Ramos (cell line): Measurements from ENCODE around the gene DCX.

Experiments used
- in situ Hi-C: fragments of 300-500 bp; cut with MboI; formaldehyde crosslinking; loops from one replicate; pipeline ENCODE4 v1.14.3; 2022; ENCODE audit warnings: low sequenced_read_pairs; ENCODE audit not compliant: unreplicated experiment

The DCX gene

GRCh38 chrX:111322231-111322855 is 89.6 kb downstream of the DCX start:
- in situ Hi-C loops, result no loop called here

- in situ Hi-C loops, result no loop called here
These were observed 92.5 kb downstream of the DCX start for GRCh38 chrX:111319451-111319850.

- in situ Hi-C loops, result no loop called here
These were observed 93.1 kb downstream of the DCX start for GRCh38 chrX:111318901-111319300.

GRCh38 chrX:111309083-111309482 is 102.9 kb downstream of the DCX start:
- in situ Hi-C loops, result no loop called here

- in situ Hi-C loops, result no loop called here
These were observed 104.0 kb downstream of the DCX start for GRCh38 chrX:111308039-111308438.

GRCh38 chrX:111302284-111302683 is 109.7 kb downstream of the DCX start:
- in situ Hi-C loops, result no loop called here

GRCh38 chrX:111288841-111289240 is 123.2 kb downstream of the DCX start:
- in situ Hi-C loops, result no loop called here

GRCh38 chrX:111284631-111285293 is 127.2 kb downstream of the DCX start:
- in situ Hi-C loops, result no loop called here

GRCh38 chrX:111283446-111283845 is 128.5 kb downstream of the DCX start:
- in situ Hi-C loops, result no loop called here

- in situ Hi-C loops, result no loop called here
These were observed 129.0 kb downstream of the DCX start for GRCh38 chrX:111282991-111283390.

- in situ Hi-C loops, result no loop called here
These were observed 129.9 kb downstream of the DCX start for GRCh38 chrX:111282139-111282538.

GRCh38 chrX:111270339-111270738 is 141.7 kb downstream of the DCX start, which contains the start of gene CAPN6:
Gene CAPN6, minus strand, starts transcription at chrX:111270483. Its CDS starts 6,547 bp downstream, at chrX:111263936.
- in situ Hi-C loops, result no loop called here

GRCh38 chrX:111268506-111268905 is 143.5 kb downstream of the DCX start:
- in situ Hi-C loops, result no loop called here

- in situ Hi-C loops, result no loop called here
These were observed 146.5 kb downstream of the DCX start for GRCh38 chrX:111265486-111265885.

GRCh38 chrX:111264385-111264784 is 147.6 kb downstream of the DCX start:
- in situ Hi-C loops, result no loop called here

GRCh38 chrX:111262086-111262485 is 149.9 kb downstream of the DCX start:
- in situ Hi-C loops, result no loop called here

- in situ Hi-C loops, result no loop called here
These were observed 151.5 kb downstream of the DCX start for GRCh38 chrX:111260451-111260850.

- in situ Hi-C loops, result no loop called here
These were observed 152.4 kb downstream of the DCX start for GRCh38 chrX:111259559-111259958.

GRCh38 chrX:111257733-111258132 is 154.3 kb downstream of the DCX start:
- in situ Hi-C loops, result no loop called here

- in situ Hi-C loops, result no loop called here
These were observed 156.9 kb downstream of the DCX start for GRCh38 chrX:111254896-111255693.

GRCh38 chrX:111244235-111244750 is 167.7 kb downstream of the DCX start:
- in situ Hi-C loops, result no loop called here
